ENCODE data around the gene FTCDNL1.

The FTCDNL1 gene

DNA sequence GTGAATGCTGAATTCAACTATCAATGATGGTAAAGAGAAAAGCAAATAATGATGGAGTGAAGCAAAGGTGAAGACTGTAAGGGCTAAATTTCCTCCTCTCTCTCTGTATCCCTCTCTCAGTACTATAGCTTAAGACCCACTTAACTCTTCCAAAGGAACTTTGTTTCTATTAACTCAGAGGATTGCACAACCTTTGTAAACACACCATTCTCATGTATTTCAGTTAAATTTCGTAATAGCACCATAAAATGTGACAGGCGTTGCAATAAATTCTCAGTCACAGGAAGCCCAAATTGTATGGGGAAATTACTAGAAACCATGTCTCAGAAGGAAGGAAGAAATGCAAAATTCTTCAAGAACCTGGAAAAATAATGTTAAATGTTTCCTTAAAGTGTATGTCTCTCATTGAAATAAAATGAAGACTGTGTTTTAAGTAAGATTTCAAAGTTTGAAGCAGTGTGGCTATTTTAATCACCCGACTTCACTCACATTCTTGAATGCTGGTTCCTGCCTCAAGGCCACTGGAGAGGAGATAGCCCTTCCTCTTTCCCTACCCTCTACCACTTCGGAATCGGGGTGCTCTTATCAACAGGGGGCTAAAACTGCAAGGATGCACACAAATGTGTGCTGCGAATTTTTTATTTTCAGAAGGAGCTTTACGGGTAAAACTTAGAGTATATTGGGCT is 112.1 kb downstream of the FTCDNL1 start:
- no peak for DNase-seq

DNA sequence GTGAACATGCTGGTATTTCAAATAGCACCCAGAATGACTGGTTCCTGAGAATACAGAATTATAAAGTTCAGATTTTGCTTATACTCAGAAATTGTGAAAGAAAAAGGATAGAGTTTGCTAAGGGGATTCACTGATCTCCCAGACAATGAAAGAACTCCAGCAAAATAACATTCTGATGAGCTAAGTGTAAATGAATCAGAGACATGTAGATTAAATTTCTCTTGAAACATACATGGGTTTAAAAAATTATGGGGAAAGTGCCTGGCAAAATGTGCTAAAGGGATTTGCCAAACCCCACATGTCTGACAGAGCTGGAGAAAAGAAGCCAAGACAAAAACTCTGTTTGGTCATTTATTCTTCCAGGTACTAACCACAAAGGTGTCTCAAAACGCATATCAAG is 116.3 kb downstream of the FTCDNL1 start:
- DNase-seq, result no peak

DNA sequence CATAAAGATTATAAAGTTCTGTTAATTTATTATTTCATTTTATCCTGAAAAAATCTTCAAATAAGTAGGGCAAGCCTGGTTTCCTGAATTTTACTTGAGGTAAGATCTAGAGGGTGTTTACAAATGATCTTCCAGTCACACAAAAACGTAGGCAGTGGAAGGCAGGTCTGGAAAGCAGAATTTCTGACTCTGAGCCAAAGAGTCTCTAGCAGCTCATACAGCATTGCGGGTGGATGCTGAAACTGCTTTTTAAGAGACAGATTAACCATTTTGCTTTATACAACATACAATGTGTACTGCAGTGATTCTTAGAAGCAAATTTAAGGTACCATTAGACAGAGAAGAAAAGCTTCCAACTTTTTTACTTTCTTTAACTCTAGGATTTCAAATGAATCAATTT is 117.0 kb downstream of the FTCDNL1 start:
- no peak for DNase-seq

DNA sequence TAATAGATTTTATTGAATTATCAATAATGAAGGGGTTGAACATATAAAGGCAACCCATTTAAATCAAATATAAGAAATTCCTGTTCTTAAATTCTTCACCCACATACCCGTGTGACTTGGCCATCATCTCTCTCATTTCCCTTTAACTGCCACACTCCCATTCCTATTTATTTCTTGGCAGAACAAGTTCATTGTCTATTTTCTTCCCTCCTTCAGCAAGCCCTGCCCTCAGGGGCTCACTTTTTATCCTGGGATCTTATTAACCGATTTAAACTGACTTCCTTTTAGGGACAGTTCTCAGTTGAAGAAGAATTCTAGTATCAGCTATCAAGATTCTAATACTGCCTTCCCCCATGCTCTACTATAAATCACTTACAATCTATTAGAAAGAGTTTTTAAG is 123.2 kb downstream of the FTCDNL1 start:
- DNase-seq, result no peak

DNA sequence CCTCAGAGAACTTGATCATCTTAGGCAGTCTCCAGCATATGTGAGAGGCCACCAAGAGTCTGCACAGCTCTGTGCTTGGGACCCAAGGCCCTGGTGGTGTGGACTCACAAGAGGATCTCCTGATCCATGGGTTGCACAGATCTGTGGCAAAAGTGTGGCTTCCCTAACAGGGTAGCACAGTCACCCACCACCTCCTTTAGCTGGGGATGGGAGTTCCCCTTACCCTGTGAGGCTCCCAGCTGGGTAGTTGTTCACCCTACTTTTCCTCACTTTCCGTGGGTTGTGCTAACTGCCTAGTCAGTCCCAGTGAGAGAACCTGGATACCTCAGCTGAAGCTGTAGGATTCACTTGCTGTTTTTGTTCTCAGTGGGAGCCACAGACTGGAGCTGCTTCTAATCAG is 123.7 kb downstream of the FTCDNL1 start:
- no peak for DNase-seq

DNA sequence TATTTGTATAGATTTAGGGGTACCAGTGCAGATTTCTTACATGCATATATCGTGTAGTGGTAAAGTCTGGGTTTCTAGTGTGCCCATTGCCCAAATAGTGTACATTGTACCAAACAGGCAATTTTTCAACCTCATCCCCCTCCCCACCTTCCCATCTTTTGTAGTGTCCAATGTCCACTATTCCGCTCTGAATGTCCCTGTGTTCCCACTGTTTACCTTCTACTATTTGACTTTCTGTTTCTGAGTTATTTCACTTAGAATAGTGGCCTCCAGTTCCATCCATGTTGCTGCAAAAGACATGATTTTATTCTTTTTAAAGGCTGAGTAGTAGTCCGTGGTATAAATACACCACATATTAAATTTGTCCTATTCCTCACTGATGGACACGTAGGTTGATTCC is 132.9 kb downstream of the FTCDNL1 start:
- no peak for DNase-seq

DNA sequence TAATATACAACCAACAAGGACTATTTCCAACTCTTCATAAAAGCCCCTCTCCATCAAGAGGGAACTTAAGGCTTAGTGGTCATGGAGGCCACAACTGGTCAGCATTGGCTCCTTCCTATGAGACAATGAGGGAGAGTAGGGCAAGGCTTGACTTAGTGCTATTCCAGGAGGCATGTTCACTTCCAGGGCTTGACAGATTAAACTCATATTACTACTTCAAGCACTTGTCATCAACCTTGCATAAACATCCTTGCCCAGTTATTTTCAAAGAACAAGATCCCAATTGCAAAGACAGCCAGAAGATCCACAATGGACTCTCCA is 133.4 kb downstream of the FTCDNL1 start:
- DNase-seq, result no peak

DNA sequence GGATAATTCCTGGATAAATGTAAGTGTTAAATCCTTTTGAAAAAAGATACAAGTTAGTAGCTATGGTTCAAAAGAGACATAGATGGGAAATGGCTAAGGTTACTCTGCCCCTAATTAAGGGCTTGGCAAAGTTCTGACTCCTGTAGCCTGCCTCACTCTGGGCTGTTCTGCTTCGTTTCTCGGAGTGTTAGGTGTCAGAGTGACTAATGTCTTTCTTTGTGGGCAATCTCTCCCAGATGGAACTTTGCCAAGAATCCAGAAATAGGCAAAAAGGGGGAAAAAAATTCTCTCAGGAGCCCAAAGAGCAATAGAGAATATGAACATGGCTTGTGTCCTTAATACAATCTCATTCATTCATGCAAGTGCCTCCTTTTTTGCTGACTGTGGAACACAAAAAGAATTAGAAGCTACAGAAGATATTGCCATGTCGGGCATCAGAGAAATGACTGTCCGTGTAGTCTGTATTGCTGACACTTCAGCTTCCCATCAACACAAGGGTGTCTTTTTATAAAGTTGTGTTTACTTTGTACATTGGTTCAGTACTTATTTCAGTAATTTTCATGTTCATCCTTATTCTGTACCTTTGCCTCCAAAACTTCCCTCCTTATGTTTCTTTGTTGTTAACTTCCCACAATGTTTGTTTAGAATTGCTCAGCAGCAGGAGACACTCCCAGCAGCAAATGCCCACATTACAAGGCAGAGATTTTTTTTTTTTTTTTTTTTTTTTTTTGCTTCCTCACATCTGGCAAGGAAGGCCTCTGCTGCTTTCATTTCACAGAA is 134.0 kb downstream of the FTCDNL1 start:
- no peak for DNase-seq

DNA sequence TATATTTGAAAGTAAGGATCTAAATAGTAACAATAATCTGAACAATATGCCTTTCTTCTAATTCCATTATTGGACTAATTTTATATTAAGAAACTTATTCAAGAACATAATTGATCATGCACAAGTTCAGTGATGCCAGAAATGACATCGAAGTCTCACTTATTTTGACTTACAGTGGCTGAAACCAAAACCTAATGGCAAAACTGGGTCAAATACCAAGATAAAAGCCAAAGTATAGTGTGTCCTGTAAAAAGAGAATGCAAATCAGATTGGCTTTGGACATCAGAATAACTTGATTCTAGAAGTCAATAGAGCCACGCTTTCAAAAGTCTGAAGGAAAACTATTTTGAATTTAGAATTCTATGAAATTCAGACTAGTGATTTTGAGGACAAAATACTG is 137.2 kb downstream of the FTCDNL1 start:
- no peak for DNase-seq

DNA sequence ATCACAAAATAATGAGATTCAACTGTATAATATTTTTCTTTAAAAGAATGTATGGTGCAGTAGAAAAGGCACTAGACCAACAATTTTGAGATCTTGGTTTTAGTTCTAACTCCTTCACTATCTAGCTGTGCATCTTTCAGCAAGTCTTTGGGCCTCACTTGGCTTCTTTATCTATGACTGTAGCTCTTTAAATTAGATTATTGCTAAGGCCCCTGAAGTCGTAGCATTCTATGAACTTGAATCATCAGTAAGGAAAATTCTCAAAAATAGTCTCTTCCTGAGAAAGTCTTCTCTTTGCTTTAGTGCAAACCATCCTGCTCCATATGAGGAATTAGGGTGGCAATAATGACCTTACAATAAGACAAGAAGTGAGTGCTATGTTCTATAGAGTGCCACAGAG is 140.4 kb downstream of the FTCDNL1 start:
- DNase-seq, result no peak
